GM12874 (cell line): ENCODE measurements around the gene TTYH1.

Experiments
- CTCF ChIP-seq: IDR thresholded peaks from 2 replicates; pipeline ENCODE4 v1.5.1; 2011; ENCODE audit warnings: low read depth, mild to moderate bottlenecking, control low read depth, low read length, moderate library complexity; ENCODE audit not compliant: insufficient read depth

Gene TTYH1

GRCh38 chr19:54470991-54471782 is 55.9 kb downstream of the TTYH1 start:
- TF ChIP-seq CTCF = no peak

GRCh38 chr19:54473071-54473891 is 58.0 kb downstream of the TTYH1 start, which contains the start of gene CDC42EP5:
Gene CDC42EP5, minus strand, starts transcription at chr19:54473296. Its CDS starts 7,749 bp downstream, at chr19:54465547.
- TF ChIP-seq CTCF = no peak

- no peak for TF ChIP-seq CTCF
These were observed 58.7 kb downstream of the TTYH1 start for GRCh38 chr19:54473892-54474372.

- no peak for TF ChIP-seq CTCF
These were observed 60.4 kb downstream of the TTYH1 start for GRCh38 chr19:54475706-54476105.

GRCh38 chr19:54477650-54478049 is 62.4 kb downstream of the TTYH1 start:
- no peak for TF ChIP-seq CTCF

- peak; percentile 79 for TF ChIP-seq CTCF
These were observed 63.5 kb downstream of the TTYH1 start for GRCh38 chr19:54478677-54479266.

GRCh38 chr19:54480051-54480450 is 64.8 kb downstream of the TTYH1 start:
- TF ChIP-seq CTCF = no peak
